H1 (cell line): ENCODE results near the gene MYL3. TPM values are rescaled to one million over a fixed set of nuclear protein-coding genes. Genes with fewer than 3 reads are reported as not detected.
A peak's percentile ranks its signal among the peaks of the same experiment; 100 is the strongest.

Experiments used
- CTCF ChIA-PET: fragments of 300-600 bp; sonication (Branson Sonifier 250); formaldehyde crosslinking; loops from one replicate; lab custom pipeline; 2021; ENCODE audit not compliant: partially characterized antibody; lab: Charles Lee
- POLR2A ChIA-PET: fragments of 300-600 bp; sonication (Branson Sonifier 250); formaldehyde crosslinking; loops from one replicate; lab custom pipeline; 2021; ENCODE audit warnings: inconsistent platforms; ENCODE audit not compliant: partially characterized antibody; lab: Charles Lee
- DNase-seq, 2 experiments: peaks; one replicate each; pipeline versions ENCODE4 v3.0.0 to v3.0.0-alpha.2; 2010 to 2022; ENCODE audit warnings: low spot score in 2 of 2, low read depth in 1 of 2, mixed read lengths in 1 of 2
- FAIRE-seq: peaks from 2 replicates; lab custom pipeline; 2011; peaks lifted over from hg19 to GRCh38; lab: Jason Lieb, UNC
- H2AFZ ChIP-seq: 2 replicates; pipeline ENCODE4 v1.8.1; 2012; ENCODE audit warnings: low read length, inconsistent platforms
- H2AK5ac ChIP-seq: 2 replicates; pipeline ENCODE4 v1.6.1; 2013; ENCODE audit warnings: low read depth, low read length
- H2BK120ac ChIP-seq: replicated peaks from 2 replicates; pipeline ENCODE3; 2013; ENCODE audit warnings: low read depth, low read length, inconsistent platforms
- H2BK12ac ChIP-seq: 2 replicates; pipeline ENCODE4 v1.6.1; 2013; ENCODE audit warnings: low read depth, low read length
- H2BK15ac ChIP-seq: 2 replicates; pipeline ENCODE4 v1.6.1; 2013; ENCODE audit warnings: low read length
- H2BK20ac ChIP-seq: 2 replicates; pipeline ENCODE4 v1.6.1; 2013; ENCODE audit warnings: low read length
- H2BK5ac ChIP-seq: 2 replicates; pipeline ENCODE4 v1.6.1; 2013; ENCODE audit warnings: low read depth, low read length
- H3K14ac ChIP-seq: 2 replicates; pipeline ENCODE4 v1.6.1; 2013; ENCODE audit warnings: inconsistent platforms; ENCODE audit not compliant: insufficient read length
- H3K18ac ChIP-seq: 2 replicates; pipeline ENCODE4 v1.6.1; 2013; ENCODE audit warnings: low read length; ENCODE audit errors: extremely low read depth
- H3K23ac ChIP-seq: 2 replicates; pipeline ENCODE4 v1.6.1; 2013; ENCODE audit warnings: inconsistent platforms; ENCODE audit not compliant: insufficient read length
- H3K23me2 ChIP-seq: 2 replicates; pipeline ENCODE4 v1.6.1; 2013; ENCODE audit warnings: low read depth, low read length
- H3K27ac ChIP-seq: 2 replicates; pipeline ENCODE4 v1.6.1; 2011; ENCODE audit warnings: low read depth, low read length, inconsistent platforms
- H3K27me3 ChIP-seq, 4 experiments: replicated peaks in 1 of 4; 1 replicate in 1 of 4; 2 replicates in 3 of 4; pipeline versions ENCODE4 v1.6.1 to v1.8.1; 2011 to 2013; ENCODE audit warnings: low read length in 3 of 4, mild to moderate bottlenecking in 3 of 4, inconsistent platforms in 2 of 4, mixed read lengths in 2 of 4, moderate library complexity in 1 of 4; ENCODE audit not compliant: control insufficient read depth in 3 of 4, insufficient read depth in 3 of 4; ENCODE audit errors: extremely low read depth in 1 of 4
- H3K36me3 ChIP-seq, 4 experiments: 2 replicates each; pipeline versions ENCODE4 v1.6.1 to v1.8.1; 2011 to 2013; ENCODE audit warnings: mild to moderate bottlenecking in 4 of 4, low read length in 3 of 4, moderate library complexity in 2 of 4, control low read depth in 1 of 4, inconsistent platforms in 1 of 4; ENCODE audit not compliant: insufficient read depth in 4 of 4, control insufficient read depth in 2 of 4
- H3K4ac ChIP-seq: replicated peaks from 2 replicates; pipeline ENCODE3; 2013; ENCODE audit warnings: low read length, low read depth, mixed read lengths, inconsistent platforms; ENCODE audit not compliant: insufficient read length
- H3K4me1 ChIP-seq, 4 experiments: replicated peaks in 1 of 4; 1 replicate in 1 of 4; 2 replicates in 3 of 4; pipeline versions ENCODE4 v1.6.1 to v1.8.1; 2011 to 2013; ENCODE audit warnings: low read length in 3 of 4, inconsistent platforms in 2 of 4, mixed read lengths in 1 of 4; ENCODE audit not compliant: insufficient read depth in 4 of 4, control insufficient read depth in 3 of 4
- H3K4me2 ChIP-seq, 2 experiments: 2 replicates each; pipeline versions ENCODE4 v1.6.1 to v1.8.1; 2011 to 2013; ENCODE audit warnings: low read depth in 2 of 2, low read length in 2 of 2, control low read depth in 1 of 2, inconsistent platforms in 1 of 2, mild to moderate bottlenecking in 1 of 2; ENCODE audit not compliant: insufficient read depth in 1 of 2
- H3K4me3 ChIP-seq, 4 experiments: fragments of 200-600, 300-600 bp in 1 of 4; sonication (generic), shearing (Covaris generic), sonication (Bioruptor Twin) in 1 of 4; 2 replicates each; pipeline versions ENCODE4 v1.5.1 to v1.8.1; 2011 to 2016; ENCODE audit warnings: low read length in 4 of 4, low read depth in 3 of 4, control low read depth in 2 of 4, inconsistent platforms in 2 of 4, mild to moderate bottlenecking in 2 of 4, mixed read lengths in 1 of 4, moderate library complexity in 1 of 4; ENCODE audit not compliant: insufficient read depth in 2 of 4; ENCODE audit errors: extremely low read depth in 1 of 4
- H3K56ac ChIP-seq: replicated peaks from 2 replicates; pipeline ENCODE3; 2013; ENCODE audit warnings: low read depth, mild to moderate bottlenecking, mixed read lengths, low read length, inconsistent platforms; ENCODE audit not compliant: insufficient read length
- H3K79me1 ChIP-seq: 2 replicates; pipeline ENCODE4 v1.6.1; 2013; ENCODE audit warnings: low read depth, low read length, control low read depth
- H3K79me2 ChIP-seq, 2 experiments: 2 replicates each; pipeline versions ENCODE4 v1.6.1 to v1.8.1; 2012 to 2013; ENCODE audit warnings: low read length in 2 of 2, mild to moderate bottlenecking in 2 of 2, inconsistent platforms in 1 of 2; ENCODE audit not compliant: insufficient read depth in 2 of 2, control insufficient read depth in 1 of 2
- H3K9ac ChIP-seq, 4 experiments: replicated peaks in 1 of 4; 1 replicate in 1 of 4; 2 replicates in 3 of 4; pipeline versions ENCODE4 v1.6.1 to v1.8.1; 2011 to 2013; ENCODE audit warnings: low read depth in 3 of 4, low read length in 3 of 4, control low read depth in 2 of 4, mild to moderate bottlenecking in 2 of 4, moderate library complexity in 2 of 4, inconsistent platforms in 1 of 4; ENCODE audit errors: extremely low read depth in 1 of 4
- H3K9me3 ChIP-seq, 2 experiments: 2 replicates each; pipeline versions ENCODE4 v1.6.1 to v1.8.1; 2012 to 2013; ENCODE audit warnings: mild to moderate bottlenecking in 2 of 2, moderate library complexity in 2 of 2, control low read depth in 1 of 2, inconsistent platforms in 1 of 2, low read depth in 1 of 2, low read length in 1 of 2, mixed read lengths in 1 of 2; ENCODE audit not compliant: insufficient read depth in 2 of 2
- H4K20me1 ChIP-seq, 2 experiments: replicated peaks in 1 of 2; 2 replicates each; pipeline versions ENCODE3 to v1.8.1; 2011 to 2013; ENCODE audit warnings: inconsistent platforms in 2 of 2, low read length in 2 of 2, mild to moderate bottlenecking in 1 of 2; ENCODE audit not compliant: insufficient read depth in 2 of 2, control insufficient read depth in 1 of 2
- H4K5ac ChIP-seq: 2 replicates; pipeline ENCODE4 v1.6.1; 2013; ENCODE audit warnings: low read length, low read depth, mixed read lengths, inconsistent platforms; ENCODE audit not compliant: insufficient read length
- H4K8ac ChIP-seq: 2 replicates; pipeline ENCODE4 v1.8.0; 2013; ENCODE audit warnings: mild to moderate bottlenecking, moderate library complexity, low read length, inconsistent platforms; ENCODE audit not compliant: insufficient read depth; ENCODE audit errors: extremely low read depth
- H4K91ac ChIP-seq: replicated peaks from 2 replicates; pipeline ENCODE3; 2013; ENCODE audit warnings: low read length, mixed read lengths, inconsistent platforms; ENCODE audit not compliant: insufficient read length
- EZH2 ChIP-seq: fragments of 200-600 bp; sonication (generic); IDR thresholded peaks from 2 replicates; pipeline ENCODE4 v1.7.1; 2012; ENCODE audit warnings: low read depth, mild to moderate bottlenecking, moderate library complexity, low read length, inconsistent platforms; ENCODE audit not compliant: severe bottlenecking
- SUZ12 ChIP-seq: fragments of 200-600 bp; sonication (generic); IDR thresholded peaks from 2 replicates; pipeline ENCODE4 v1.6.1; 2012; ENCODE audit warnings: mild to moderate bottlenecking, inconsistent platforms, low read length, moderate library complexity, mixed read lengths
- WGBS, 2 experiments: shearing (Covaris generic) in 1 of 2; methylation state at CpG; one replicate each; pipeline versions ENCODE4 v1.1.6 to v1.1.7; 2013 to 2015; ENCODE audit warnings: low lambda C conversion rate in 2 of 2, mixed read lengths in 2 of 2, inconsistent platforms in 1 of 2, low coverage in 1 of 2, missing lambda C conversion rate in 1 of 2; ENCODE audit not compliant: insufficient replicate concordance in 2 of 2, insufficient coverage in 1 of 2, insufficient read length in 1 of 2; ENCODE audit errors: extremely low coverage in 1 of 2, missing lambda C conversion rate in 1 of 2; 5-methylcytosine and 5-hydroxymethylcytosine counted together
- polyA plus RNA-seq, 7 experiments: library from polyadenylated mRNA; depleted of rRNA in 3 of 7; stranded (reverse) in 5 of 7; unstranded in 2 of 7; fragments of >200 nt in 5 of 7; fragments of 200-250 nt in 2 of 7; gene quantifications; 1 replicate in 5 of 7; 2 replicates in 1 of 7; 4 replicates in 1 of 7; pipeline versions ENCODE4 v1.2.1 to v1.2.3, GENCODE V29; 2011 to 2013; ENCODE audit warnings: missing spikeins in 2 of 7, mixed read lengths in 2 of 7
- total RNA-seq: library from RNA; stranded (reverse); fragmentation: NEBNext Ultra II Directional; extraction: Animal tissue kit (Norgen Biotek cat#: 25700); gene quantifications from 2 replicates; pipeline ENCODE4 v1.2.1, GENCODE V29; 2021

Gene MYL3
- total and polyA plus RNA-seq, 2 of the 8 experiments (the other 6 are each of a cell fraction or from before 2014, with no cell fraction given) = 0.06 TPM; not detected in 1

GRCh38 chr3:46883830-46884185 lies 20.6 kb upstream of the MYL3 start:
- Histone ChIP-seq H3K36me3 (no peaks in the 10 kb centered on the region), H3K4me3 (peak overlapping the region; percentile 18 to 58 (median 29); a peak in 5 of 8 replicates), H2AK5ac (no peak overlapping the region), H2BK20ac (no peak overlapping the region), H2BK15ac (no peak overlapping the region), H3K14ac (no peak overlapping the region), H2BK12ac (0 out of 2 replicates have a peak overlapping the region, but pooled peaks have one; percentile 27), H3K79me2 (no peaks in the 10 kb centered on the region), H3K4me2 (peak overlapping the region; percentile 74 to 78), H3K27ac (no peak overlapping the region), H3K79me1 (no peaks in the 10 kb centered on the region), H4K5ac (no peak overlapping the region), H4K20me1 (peaks cover 7 to 17% of the 10 kb centered on the region in 2 experiments), H3K23me2 (peaks cover 11% of the 10 kb centered on the region; the same call in 1 of the 2 replicates), H3K4me1 (peaks cover 0 to 14% (median 11%) of the 10 kb centered on the region in 4 experiments; a peak in 6 of 7 replicates), H3K18ac (no peak overlapping the region; the same call in 1 of the 2 replicates), H4K91ac (no peak overlapping the region), H3K56ac (no peak overlapping the region), H2BK5ac (no peak overlapping the region), H2AFZ (no peak overlapping the region), H3K4ac (no peak overlapping the region), H3K27me3 (peaks cover 53 to 80% (median 74%) of the 10 kb centered on the region in 4 experiments), H3K9ac (no peak overlapping the region), H2BK120ac (no peak overlapping the region), H3K9me3 (no peaks in the 10 kb centered on the region), H4K8ac (no peak overlapping the region; the same call in 1 of the 2 replicates), H3K23ac (no peak overlapping the region)
- FAIRE-seq = no peak
- ChIA-PET POLR2A (no interaction called here), CTCF (interaction anchor here (0.7 to 13.1 kb wide), 6 partner anchors 9 to 395 kb away, joined by 3 to 88 read pairs (median 6); no protein-coding TSS in a partner anchor)
- WGBS, 2 experiments = 19% methylated on average over 4 of the region's 4 CpGs; no CpG with 5 or more reads in 1 of the 2 experiments
- no peak for DNase-seq
- TF ChIP-seq EZH2 (peak; percentile 64), SUZ12 (peak; percentile 77; the same call in 1 of the 2 replicates)
